IMR-90 (cell line): Measurements from ENCODE around the gene INCENP. TPM values are rescaled to one million over a fixed set of nuclear protein-coding genes. Genes with fewer than 3 reads are reported as not detected.

Experiments
- ATAC-seq: fragments of 200-7000 bp; cut with Tn5 transposase; 2 replicates; pipeline ENCODE4 v1.9.1; 2020; ENCODE audit warnings: low read depth, mild to moderate bottlenecking, moderate library complexity
- BruUV-seq: library from RNA; stranded (reverse); fragments of 400-500 nt; replicated peaks from 2 replicates; lab custom pipeline; 2021; lab: Mats Ljungman, UMichigan
- CTCF ChIA-PET: fragments of 300-600 bp; formaldehyde crosslinking; extraction: SDS; loops from one replicate; lab custom pipeline; 2021; ENCODE audit warnings: antibody characterized with exemption; lab: Yijun Ruan, JAX
- POLR2A ChIA-PET: fragments of 300-600 bp; sonication (Branson Sonifier 250); formaldehyde crosslinking; loops from one replicate; lab custom pipeline; 2022; ENCODE audit warnings: antibody characterized with exemption; ENCODE audit not compliant: unreplicated experiment; lab: Charles Lee
- DNase-seq: peaks from one replicate; pipeline ENCODE4 v3.0.0; 2013
- H2AFZ ChIP-seq: replicated peaks from 2 replicates; pipeline ENCODE3; 2013; ENCODE audit warnings: low read length, mild to moderate bottlenecking; ENCODE audit not compliant: poor library complexity
- H2AK5ac ChIP-seq: 2 replicates; pipeline ENCODE4 v1.6.1; 2013; ENCODE audit warnings: low read depth, low read length, inconsistent platforms
- H2AK9ac ChIP-seq: replicated peaks from 2 replicates; pipeline ENCODE3; 2013; ENCODE audit warnings: mild to moderate bottlenecking, low read depth, low read length, moderate library complexity; ENCODE audit not compliant: poor library complexity
- H2BK120ac ChIP-seq: 2 replicates; pipeline ENCODE4 v1.6.1; 2013; ENCODE audit warnings: low read depth, low read length, inconsistent platforms
- H2BK15ac ChIP-seq: 3 replicates; pipeline ENCODE4 v1.6.1; 2013; ENCODE audit warnings: low read depth, low read length, inconsistent platforms
- H2BK20ac ChIP-seq: 2 replicates; pipeline ENCODE4 v1.6.1; 2013; ENCODE audit warnings: low read depth, mild to moderate bottlenecking, inconsistent platforms, low read length, moderate library complexity
- H2BK5ac ChIP-seq: 2 replicates; pipeline ENCODE4 v1.6.1; 2013; ENCODE audit warnings: mild to moderate bottlenecking, low read depth, low read length, inconsistent platforms; ENCODE audit not compliant: poor library complexity, severe bottlenecking
- H3K14ac ChIP-seq: replicated peaks from 2 replicates; pipeline ENCODE4 v1.6.1; 2013; ENCODE audit warnings: low read depth, low read length, inconsistent platforms
- H3K18ac ChIP-seq: 2 replicates; pipeline ENCODE4 v1.6.1; 2013; ENCODE audit warnings: low read depth, low read length, control low read depth
- H3K23ac ChIP-seq: 2 replicates; pipeline ENCODE4 v1.6.1; 2013; ENCODE audit warnings: low read depth, low read length, inconsistent platforms
- H3K27ac ChIP-seq: 2 replicates; pipeline ENCODE4 v1.5.1; 2013; ENCODE audit warnings: mild to moderate bottlenecking, control low read depth, low read length; ENCODE audit not compliant: insufficient read depth
- H3K27me3 ChIP-seq: 2 replicates; pipeline ENCODE4 v1.6.1; 2013; ENCODE audit warnings: low read length; ENCODE audit not compliant: control insufficient read depth, insufficient read depth
- H3K36me3 ChIP-seq: 2 replicates; pipeline ENCODE4 v1.6.1; 2013; ENCODE audit warnings: low read length, mixed read lengths; ENCODE audit not compliant: control insufficient read depth, insufficient read depth
- H3K4ac ChIP-seq: 2 replicates; pipeline ENCODE4 v1.6.1; 2013; ENCODE audit warnings: low read depth, low read length, inconsistent platforms
- H3K4me1 ChIP-seq: 2 replicates; pipeline ENCODE4 v1.6.1; 2013; ENCODE audit warnings: low read length, mixed read lengths; ENCODE audit not compliant: control insufficient read depth, insufficient read depth
- H3K4me2 ChIP-seq: 2 replicates; pipeline ENCODE4 v1.6.1; 2013; ENCODE audit warnings: low read depth, mild to moderate bottlenecking, control low read depth, low read length, moderate library complexity
- H3K4me3 ChIP-seq: 2 replicates; pipeline ENCODE4 v1.5.1; 2013; ENCODE audit warnings: low read depth, mild to moderate bottlenecking, control low read depth, low read length, moderate library complexity; ENCODE audit not compliant: insufficient read depth
- H3K56ac ChIP-seq: 2 replicates; pipeline ENCODE4 v1.6.1; 2013; ENCODE audit warnings: low read length, inconsistent platforms; ENCODE audit not compliant: insufficient read depth; ENCODE audit errors: extremely low read depth
- H3K79me1 ChIP-seq, 2 experiments: 2 replicates each; pipeline ENCODE4 v1.6.1; 2013; ENCODE audit warnings: low read length in 2 of 2, inconsistent platforms in 1 of 2, low read depth in 1 of 2
- H3K9ac ChIP-seq: 2 replicates; pipeline ENCODE4 v1.6.1; 2013; ENCODE audit warnings: low read depth, low read length, control low read depth
- H3K9me1 ChIP-seq: 2 replicates; pipeline ENCODE4 v1.6.1; 2013; ENCODE audit warnings: low read length, inconsistent platforms; ENCODE audit not compliant: insufficient read depth
- H3K9me3 ChIP-seq: 2 replicates; pipeline ENCODE4 v1.6.1; 2013; ENCODE audit warnings: low read length; ENCODE audit not compliant: control insufficient read depth, insufficient read depth
- H4K20me1 ChIP-seq: 2 replicates; pipeline ENCODE4 v1.6.1; 2013; ENCODE audit warnings: low read length, inconsistent platforms; ENCODE audit not compliant: insufficient read depth
- H4K5ac ChIP-seq: 2 replicates; pipeline ENCODE4 v1.6.1; 2013; ENCODE audit warnings: mild to moderate bottlenecking, low read depth, low read length, control low read depth
- H4K8ac ChIP-seq, 2 experiments: 2 replicates each; pipeline ENCODE4 v1.6.1; 2013; ENCODE audit warnings: low read depth in 2 of 2, low read length in 2 of 2, control low read depth in 1 of 2, inconsistent platforms in 1 of 2
- H4K91ac ChIP-seq: 2 replicates; pipeline ENCODE4 v1.6.1; 2013; ENCODE audit warnings: low read depth, low read length, inconsistent platforms; ENCODE audit not compliant: insufficient read depth
- ELK1 ChIP-seq: fragments of 150-350 bp; IDR thresholded peaks from 2 replicates; pipeline ENCODE4 v1.6.1; 2016; ENCODE audit warnings: low read depth, mild to moderate bottlenecking, low read length, moderate library complexity, borderline replicate concordance
- MAZ ChIP-seq: IDR thresholded peaks from 2 replicates; pipeline ENCODE4 v1.6.1; 2012; ENCODE audit warnings: low read depth, mild to moderate bottlenecking, low read length, improper control_type of control experiment, moderate library complexity, borderline replicate concordance
- RCOR1 ChIP-seq: IDR thresholded peaks from 2 replicates; pipeline ENCODE4 v1.6.1; 2012; ENCODE audit warnings: mild to moderate bottlenecking, low read length, improper control_type of control experiment; ENCODE audit not compliant: insufficient replicate concordance
- SMC3 ChIP-seq: fragments of 150-350 bp; IDR thresholded peaks from 2 replicates; pipeline ENCODE4 v1.6.1; 2016; ENCODE audit warnings: low read depth, mild to moderate bottlenecking, antibody characterized with exemption, low read length, moderate library complexity
- USF2 ChIP-seq: fragments of 150-350 bp; IDR thresholded peaks from 2 replicates; pipeline ENCODE4 v1.6.1; 2017; ENCODE audit warnings: mild to moderate bottlenecking, antibody characterized with exemption, low read length, low read depth
- WGBS, 2 experiments: methylation state at CpG; one replicate each; pipeline versions ENCODE4 v1.1.5 to v1.1.7; 2013; ENCODE audit warnings: missing lambda C conversion rate in 2 of 2; ENCODE audit not compliant: insufficient read length in 1 of 2; ENCODE audit errors: extremely low coverage in 2 of 2; 5-methylcytosine and 5-hydroxymethylcytosine counted together
- dilution Hi-C: fragments of 300-500 bp; cut with HindIII; formaldehyde crosslinking; loops from one replicate; pipeline ENCODE4 v1.14.3; 2018; ENCODE audit warnings: low sequenced_read_pairs; ENCODE audit not compliant: unreplicated experiment
- in situ Hi-C: fragments of 300-500 bp; cut with MboI; formaldehyde crosslinking; loops from 3 replicates; pipeline ENCODE4 v1.14.3; 2019; ENCODE audit warnings: low sequenced_read_pairs, inconsistent platforms, mixed read lengths
- intact Hi-C: fragments of 100-400 bp; cut with micrococcal nuclease; formaldehyde crosslinking; loops from 2 replicates; pipeline ENCODE4 v1.10.0; 2022
- polyA plus RNA-seq, 3 experiments: library from polyadenylated mRNA; depleted of rRNA; stranded (reverse); fragments of >200 nt; gene quantifications; 2 replicates each; pipeline ENCODE4 v1.2.3, GENCODE V29; 2012; ENCODE audit warnings: low replicate concordance in 1 of 3
- total RNA-seq: library from RNA; depleted of rRNA; stranded (reverse); fragments of >200 nt; gene quantifications from 2 replicates; pipeline ENCODE4 v1.2.3, GENCODE V29; 2012

INCENP gene
- total and polyA plus RNA-seq, 2 of the 4 experiments (the other 2 are of a cell fraction) = 18.6 to 23.8 TPM

GRCh38 chr11:62133328-62134065 is 9.7 kb downstream of the INCENP start:
- Histone ChIP-seq H4K8ac (no peak overlapping the region), H3K56ac (no peak overlapping the region), H2AK5ac (no peak overlapping the region), H3K4me3 (no peak overlapping the region), H2AK9ac (peak overlapping the region; percentile 86), H3K27me3 (no peaks in the 10 kb centered on the region), H2BK20ac (no peak overlapping the region), H3K14ac (no peak overlapping the region), H3K9me3 (no peaks in the 10 kb centered on the region), H2BK120ac (no peak overlapping the region), H4K20me1 (peaks cover 6% of the 10 kb centered on the region), H3K9me1 (peaks cover 6% of the 10 kb centered on the region; the same call in 1 of the 2 replicates), H3K36me3 (peaks cover 32% of the 10 kb centered on the region), H3K23ac (no peak overlapping the region), H3K4ac (no peak overlapping the region), H4K91ac (no peak overlapping the region), H3K9ac (no peak overlapping the region), H4K5ac (no peak overlapping the region), H2BK5ac (no peak overlapping the region), H3K4me2 (no peak overlapping the region), H3K18ac (no peak overlapping the region), H3K4me1 (no peaks in the 10 kb centered on the region), H2AFZ (no peak overlapping the region), H2BK15ac (no peak overlapping the region), H3K27ac (no peak overlapping the region), H3K79me1 (peaks cover 21 to 57% of the 10 kb centered on the region in 2 experiments)
- dilution Hi-C loops = no loop called here
- intact Hi-C loops = no loop called here
- no peak for DNase-seq
- TF ChIP-seq USF2 (peak; percentile 52; the same call in 1 of the 2 replicates), RCOR1 (no peak), MAZ (no peak), SMC3 (no peak), ELK1 (no peak)
- in situ Hi-C loops = no loop called here
- CTCF ChIA-PET = interaction anchor here (1.1 kb wide), 1 partner anchor 9 kb away, joined by 3 read pairs; the partner anchor contains the start of gene INCENP
- POLR2A ChIA-PET = no interaction called here
- BruUV-seq = no TSS peak
- 86% methylated on average over 1 of the region's 16 CpGs; no CpG with 5 or more reads in 1 of the 2 experiments for WGBS, 2 experiments
- peak; percentile 56 for ATAC-seq
